Kidney epithelial cell (primary cell): Measurements from ENCODE around the gene ARF4. TPM values are rescaled to one million over a fixed set of nuclear protein-coding genes. Genes with fewer than 3 reads are reported as not detected.

ENCODE experiments used
- DNase-seq: peaks from one replicate; pipeline ENCODE4 v3.0.0-alpha.2; 2010; ENCODE audit warnings: low read depth
- H3K27me3 ChIP-seq: 2 replicates; pipeline ENCODE4 v1.6.0; 2011; ENCODE audit warnings: low read length; ENCODE audit not compliant: control insufficient read depth, insufficient read depth
- H3K36me3 ChIP-seq: 2 replicates; pipeline ENCODE4 v1.5.1; 2011; ENCODE audit warnings: low read length; ENCODE audit not compliant: control insufficient read depth, insufficient read depth
- H3K4me3 ChIP-seq: 2 replicates; pipeline ENCODE4 v1.5.1; 2011; ENCODE audit warnings: low read depth, mild to moderate bottlenecking, control low read depth, low read length
- total RNA-seq: library from RNA; depleted of rRNA; stranded (reverse); fragments of >200 nt; gene quantifications from 2 replicates; pipeline ENCODE4 v1.2.3, GENCODE V29; 2015
- TF ChIP-seq, protein P1 (sequence below): IDR thresholded peaks from 2 replicates; pipeline ENCODE4 v1.5.1; 2011; ENCODE audit warnings: mild to moderate bottlenecking, moderate library complexity, low read length, control low read depth, inconsistent platforms; ENCODE audit not compliant: insufficient read depth, poor library complexity, severe bottlenecking

The ARF4 gene
- total RNA-seq, 1 donor from 2014 or later = 208 TPM

- H3K36me3 ChIP-seq = no peaks in the 10 kb centered on the region
- peak within 1 kb of the TSS; percentile 46 for H3K4me3 ChIP-seq
- H3K27me3 ChIP-seq = no peaks in the 10 kb centered on the region
- TF ChIP-seq, protein P1, sequence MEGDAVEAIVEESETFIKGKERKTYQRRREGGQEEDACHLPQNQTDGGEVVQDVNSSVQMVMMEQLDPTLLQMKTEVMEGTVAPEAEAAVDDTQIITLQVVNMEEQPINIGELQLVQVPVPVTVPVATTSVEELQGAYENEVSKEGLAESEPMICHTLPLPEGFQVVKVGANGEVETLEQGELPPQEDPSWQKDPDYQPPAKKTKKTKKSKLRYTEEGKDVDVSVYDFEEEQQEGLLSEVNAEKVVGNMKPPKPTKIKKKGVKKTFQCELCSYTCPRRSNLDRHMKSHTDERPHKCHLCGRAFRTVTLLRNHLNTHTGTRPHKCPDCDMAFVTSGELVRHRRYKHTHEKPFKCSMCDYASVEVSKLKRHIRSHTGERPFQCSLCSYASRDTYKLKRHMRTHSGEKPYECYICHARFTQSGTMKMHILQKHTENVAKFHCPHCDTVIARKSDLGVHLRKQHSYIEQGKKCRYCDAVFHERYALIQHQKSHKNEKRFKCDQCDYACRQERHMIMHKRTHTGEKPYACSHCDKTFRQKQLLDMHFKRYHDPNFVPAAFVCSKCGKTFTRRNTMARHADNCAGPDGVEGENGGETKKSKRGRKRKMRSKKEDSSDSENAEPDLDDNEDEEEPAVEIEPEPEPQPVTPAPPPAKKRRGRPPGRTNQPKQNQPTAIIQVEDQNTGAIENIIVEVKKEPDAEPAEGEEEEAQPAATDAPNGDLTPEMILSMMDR = peak; percentile 3
- DNase-seq = peak; percentile 29
Observed at GRCh38 chr3:57544181-57545125, 52.7 kb downstream of the ARF4 start, which contains the start of gene DNAH12. DNAH12 (minus strand) TSS chr3:57544344; CDS start chr3:57542870, 1,474 bp downstream.

DNA sequence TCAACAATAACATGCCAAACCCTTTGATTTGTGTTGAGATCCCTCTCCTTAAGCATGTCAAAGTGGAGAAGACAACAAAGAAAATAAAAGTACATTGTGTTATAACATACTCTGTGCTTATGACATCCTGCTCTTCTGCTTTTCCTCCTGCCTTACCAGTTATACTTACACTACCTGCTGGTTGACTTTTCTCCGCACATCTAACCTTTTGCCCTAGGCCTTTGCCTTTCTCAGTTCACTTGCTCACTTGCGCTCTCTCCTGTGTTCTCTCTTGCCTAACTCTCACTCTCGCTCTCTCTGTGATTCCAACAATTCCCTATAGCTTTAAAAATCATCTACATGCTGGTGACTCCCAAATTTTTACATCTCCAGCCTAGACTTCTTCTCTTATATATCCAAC is 58.7 kb downstream of the ARF4 start:
- no peaks in the 10 kb centered on the region for H3K36me3 ChIP-seq
- H3K4me3 ChIP-seq = no peak overlapping the region
- TF ChIP-seq, protein P1 = no peak
- H3K27me3 ChIP-seq = no peaks in the 10 kb centered on the region
- no peak for DNase-seq

DNA sequence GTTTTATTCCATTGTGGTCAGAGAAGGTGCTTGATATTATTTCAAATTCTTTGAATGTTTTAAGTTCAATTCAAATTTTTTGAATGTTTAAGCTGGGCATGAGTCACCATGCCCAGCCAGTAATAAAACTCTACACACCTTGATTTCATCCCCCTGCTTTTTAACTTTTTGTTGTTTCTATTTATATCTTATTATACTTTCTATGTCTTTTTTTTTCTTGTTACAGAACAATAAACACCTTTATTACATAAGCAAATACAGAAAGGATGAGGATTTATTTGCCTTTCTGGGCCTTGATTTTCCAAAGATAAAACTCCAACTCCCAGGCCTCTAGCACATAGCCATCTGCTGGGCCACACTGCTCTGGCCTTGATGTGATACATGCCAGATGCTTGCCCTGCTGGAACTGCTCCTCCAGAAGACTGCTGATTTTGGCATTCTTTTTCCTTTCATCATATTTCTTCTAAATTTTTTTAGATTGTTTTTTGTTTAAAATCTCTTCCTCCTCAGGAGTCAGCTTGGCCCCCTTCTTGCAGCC is 67.0 kb downstream of the ARF4 start:
- DNase-seq = no peak
- no peaks in the 10 kb centered on the region for H3K27me3 ChIP-seq

More for the DNA sequence above, 67.0 kb downstream of the ARF4 start:
- TF ChIP-seq, protein P1 = no peak
- H3K36me3 ChIP-seq = no peaks in the 10 kb centered on the region
- no peak overlapping the region for H3K4me3 ChIP-seq

Other genes starting within 250 kb of the ARF4 start
- gene DNAH12, start 53.0 kb downstream of the ARF4 start, total RNA-seq = 0.41 TPM in 1 of 2 replicates, not detected in the other
- gene PDE12, start 41.1 kb downstream of the ARF4 start, total RNA-seq = 22.8 and 25.4 TPM in 2 replicates
- gene DENND6A, start 95.7 kb upstream of the ARF4 start, total RNA-seq = 16.8 and 17.3 TPM in 2 replicates
- 48.6 and 51.7 TPM in 2 replicates for gene SLMAP, start 159.0 kb upstream of the ARF4 start, total RNA-seq